SJCRH30 (cell line): ENCODE measurements around the gene ALDH1A1. TPM values are rescaled to one million over a fixed set of nuclear protein-coding genes. Genes with fewer than 3 reads are reported as not detected.

ENCODE experiments used
- DNase-seq, 2 experiments: peaks; one replicate each; pipeline ENCODE4 v3.0.0-alpha.2; 2015 to 2020
- H3K27ac ChIP-seq: fragments of 250-450 bp; sonication (Bioruptor Pico); 2 replicates; pipeline ENCODE4 v1.5.1; 2020; ENCODE audit warnings: mild to moderate bottlenecking, moderate library complexity
- H3K27me3 ChIP-seq: fragments of 250-450 bp; sonication (Bioruptor Pico); 2 replicates; pipeline ENCODE4 v1.5.1; 2020; ENCODE audit warnings: mild to moderate bottlenecking, moderate library complexity
- H3K36me3 ChIP-seq: fragments of 250-450 bp; sonication (Bioruptor Pico); 2 replicates; pipeline ENCODE4 v1.5.1; 2020; ENCODE audit warnings: mild to moderate bottlenecking, moderate library complexity
- H3K4me1 ChIP-seq: fragments of 250-450 bp; sonication (Bioruptor Pico); 2 replicates; pipeline ENCODE4 v1.5.1; 2020; ENCODE audit warnings: mild to moderate bottlenecking, moderate library complexity
- H3K4me3 ChIP-seq: fragments of 250-450 bp; sonication (Bioruptor Pico); 2 replicates; pipeline ENCODE4 v1.5.1; 2020; ENCODE audit warnings: mild to moderate bottlenecking, moderate library complexity
- H3K9me3 ChIP-seq: fragments of 250-450 bp; sonication (Bioruptor Pico); replicated peaks from 2 replicates; pipeline ENCODE4 v1.5.1; 2020; ENCODE audit warnings: mild to moderate bottlenecking, moderate library complexity
- total RNA-seq: library from RNA; depleted of rRNA; stranded (reverse); fragments of >200 nt; shearing (Covaris generic); gene quantifications from 2 replicates; pipeline ENCODE4 v1.2.3, GENCODE V29; 2014

ALDH1A1 gene
- total RNA-seq, 1 experiment from 2014 or later: 1.0 TPM

GRCh38 chr9:72925126-72925789, 27.6 kb downstream of the ALDH1A1 start:
- Histone ChIP-seq H3K36me3 (no peaks in the 10 kb centered on the region), H3K4me3 (no peak overlapping the region), H3K9me3 (no peaks in the 10 kb centered on the region), H3K4me1 (no peaks in the 10 kb centered on the region), H3K27ac (no peak overlapping the region), H3K27me3 (no peaks in the 10 kb centered on the region)
- DNase-seq: peak in 1 of 2 experiments; percentile 14

DNA sequence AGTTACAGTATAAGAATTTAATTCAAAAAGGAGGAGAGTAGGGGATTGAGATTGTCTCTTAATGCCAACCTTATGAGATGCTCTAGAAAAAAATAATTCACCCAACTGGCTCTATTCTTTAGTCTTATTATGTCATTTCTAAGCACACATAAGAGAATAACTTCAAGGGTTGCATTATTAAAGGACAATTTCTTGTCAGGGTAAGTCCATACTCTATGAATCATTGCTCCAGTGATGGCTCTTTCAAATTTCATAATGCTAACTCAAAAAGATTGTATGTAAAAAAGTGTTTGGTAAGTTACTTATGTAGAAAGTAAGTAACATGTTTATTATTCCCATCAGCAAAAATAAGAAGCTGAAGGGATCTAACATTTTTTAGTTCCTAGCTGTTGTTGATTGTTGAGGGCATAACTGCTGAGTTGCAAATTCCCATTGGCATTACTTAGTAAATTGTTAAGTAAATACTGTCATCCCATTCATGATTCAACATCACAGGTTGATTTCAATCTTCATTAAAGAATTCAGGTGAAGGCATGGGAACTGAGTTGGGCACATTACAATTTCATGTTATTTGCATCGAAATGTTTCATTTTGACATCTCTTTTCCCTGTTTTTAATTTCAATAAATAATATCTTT, 28.6 kb downstream of the ALDH1A1 start:
- no peak for DNase-seq
- H3K4me1 ChIP-seq: no peaks in the 10 kb centered on the region
- no peaks in the 10 kb centered on the region for H3K36me3 ChIP-seq
- H3K27me3 ChIP-seq: no peaks in the 10 kb centered on the region
- no peaks in the 10 kb centered on the region for H3K9me3 ChIP-seq
- no peak overlapping the region for H3K4me3 ChIP-seq
- no peak overlapping the region for H3K27ac ChIP-seq

DNA sequence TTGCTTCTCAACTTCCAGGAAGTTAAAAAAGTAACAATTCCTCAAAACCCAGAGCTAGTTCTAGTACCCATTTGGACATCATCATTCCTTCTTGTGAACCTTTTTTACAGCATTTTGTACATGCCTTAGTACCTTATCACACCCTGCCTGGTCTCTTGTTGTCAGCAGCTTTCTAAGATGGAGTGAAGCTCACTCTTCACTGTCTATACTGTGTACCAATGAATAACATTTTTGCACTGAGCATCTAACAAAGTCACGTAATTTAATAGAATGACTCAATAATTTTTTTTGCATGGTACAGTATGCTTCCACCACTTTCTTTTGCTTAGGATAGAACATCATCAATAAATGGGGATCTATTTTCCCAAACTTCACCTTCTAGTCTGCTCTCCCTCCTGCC, 29.8 kb downstream of the ALDH1A1 start:
- no peak for DNase-seq
- no peaks in the 10 kb centered on the region for H3K4me1 ChIP-seq
- H3K4me3 ChIP-seq: no peak overlapping the region
- H3K27me3 ChIP-seq: no peaks in the 10 kb centered on the region; the same call in 1 of the 2 replicates
- no peak overlapping the region for H3K27ac ChIP-seq
- no peaks in the 10 kb centered on the region for H3K36me3 ChIP-seq
- no peaks in the 10 kb centered on the region for H3K9me3 ChIP-seq

GRCh38 chr9:72921888-72922654, 30.8 kb downstream of the ALDH1A1 start:
- Histone ChIP-seq H3K4me1 (no peaks in the 10 kb centered on the region), H3K27me3 (peaks cover 5% of the 10 kb centered on the region; the same call in 1 of the 2 replicates), H3K4me3 (no peak overlapping the region), H3K27ac (no peak overlapping the region), H3K9me3 (no peaks in the 10 kb centered on the region), H3K36me3 (no peaks in the 10 kb centered on the region)
- no peak for DNase-seq

- DNase-seq: no peak
- Histone ChIP-seq H3K4me1 (no peaks in the 10 kb centered on the region), H3K27ac (no peak overlapping the region), H3K4me3 (no peak overlapping the region), H3K9me3 (no peaks in the 10 kb centered on the region), H3K27me3 (peaks cover 5% of the 10 kb centered on the region; the same call in 1 of the 2 replicates), H3K36me3 (no peaks in the 10 kb centered on the region)
These were observed 33.5 kb downstream of the ALDH1A1 start for GRCh38 chr9:72919246-72919945.

GRCh38 chr9:72917892-72918509, 34.9 kb downstream of the ALDH1A1 start:
- peaks cover 5% of the 10 kb centered on the region; the same call in 1 of the 2 replicates for H3K27me3 ChIP-seq
- no peaks in the 10 kb centered on the region for H3K9me3 ChIP-seq
- no peaks in the 10 kb centered on the region for H3K4me1 ChIP-seq
- no peak overlapping the region for H3K27ac ChIP-seq
- no peak overlapping the region for H3K4me3 ChIP-seq
- no peak for DNase-seq
- H3K36me3 ChIP-seq: no peaks in the 10 kb centered on the region

DNA sequence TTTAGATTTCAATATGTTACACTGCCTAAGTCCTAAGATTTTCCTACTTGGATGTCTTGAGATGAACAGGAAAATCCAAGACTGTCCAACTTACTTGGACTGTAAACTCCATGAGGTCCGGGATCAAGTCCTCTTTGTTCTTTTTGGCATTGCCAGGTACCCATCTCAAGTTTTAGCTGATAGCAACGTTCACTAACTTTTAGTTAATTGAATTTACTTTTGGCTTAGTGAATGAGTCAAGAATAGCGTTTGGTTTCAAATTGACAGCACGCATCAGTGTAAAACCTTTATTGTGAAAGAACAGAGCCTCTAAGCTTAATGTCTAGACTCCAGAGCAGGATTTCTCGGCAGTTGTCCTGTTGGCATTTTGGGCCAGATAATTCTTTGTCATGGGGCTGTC, 37.2 kb downstream of the ALDH1A1 start:
- no peaks in the 10 kb centered on the region for H3K36me3 ChIP-seq
- H3K9me3 ChIP-seq: no peaks in the 10 kb centered on the region
- H3K4me1 ChIP-seq: no peaks in the 10 kb centered on the region
- H3K27me3 ChIP-seq: peaks cover 5% of the 10 kb centered on the region; the same call in 1 of the 2 replicates
- H3K4me3 ChIP-seq: no peak overlapping the region
- H3K27ac ChIP-seq: no peak overlapping the region
- DNase-seq: no peak

- no peaks in the 10 kb centered on the region for H3K36me3 ChIP-seq
- no peaks in the 10 kb centered on the region for H3K9me3 ChIP-seq
- no peak overlapping the region for H3K4me3 ChIP-seq
- no peak overlapping the region for H3K27ac ChIP-seq
- peaks cover 5% of the 10 kb centered on the region; the same call in 1 of the 2 replicates for H3K27me3 ChIP-seq
- no peaks in the 10 kb centered on the region for H3K4me1 ChIP-seq
- DNase-seq: no peak
These were observed 38.1 kb downstream of the ALDH1A1 start for GRCh38 chr9:72914750-72915149.

DNA sequence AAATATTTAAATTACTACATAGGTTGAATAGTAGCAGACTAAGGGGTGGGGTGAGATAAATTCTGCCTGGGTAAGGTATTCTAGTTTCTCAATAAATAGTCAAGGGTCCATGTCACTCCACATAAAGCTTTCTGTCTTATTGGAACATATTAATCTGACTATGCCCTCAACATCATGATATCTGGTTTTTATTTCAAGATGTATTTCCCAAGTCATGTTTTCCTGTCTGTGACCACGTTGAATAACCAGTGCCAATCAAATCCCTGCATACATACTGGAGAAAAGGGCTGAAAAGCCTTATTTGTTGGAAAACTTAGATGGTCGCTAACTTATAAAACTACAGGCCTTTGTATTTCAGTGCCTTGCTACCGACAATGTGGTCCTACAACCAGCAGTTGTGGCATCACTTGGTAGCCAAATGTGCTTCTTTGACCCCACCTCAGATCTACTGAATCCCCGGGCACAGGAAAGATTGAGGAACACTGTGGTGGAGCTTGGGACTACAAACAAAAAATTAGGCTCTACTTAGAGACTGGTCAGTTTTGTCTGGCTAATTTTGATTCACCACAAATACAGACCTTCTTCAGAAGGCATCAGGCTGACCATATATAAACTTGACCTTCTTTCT, 39.4 kb downstream of the ALDH1A1 start:
- H3K4me1 ChIP-seq: no peaks in the 10 kb centered on the region
- H3K4me3 ChIP-seq: no peak overlapping the region
- H3K36me3 ChIP-seq: no peaks in the 10 kb centered on the region
- H3K9me3 ChIP-seq: no peaks in the 10 kb centered on the region
- H3K27ac ChIP-seq: no peak overlapping the region
- peaks cover 5% of the 10 kb centered on the region; the same call in 1 of the 2 replicates for H3K27me3 ChIP-seq
- no peak for DNase-seq

- peaks cover 2% of the 10 kb centered on the region; the same call in 1 of the 2 replicates for H3K27me3 ChIP-seq
- H3K27ac ChIP-seq: no peak overlapping the region
- no peak overlapping the region for H3K4me3 ChIP-seq
- no peak for DNase-seq
- H3K4me1 ChIP-seq: no peaks in the 10 kb centered on the region
- no peaks in the 10 kb centered on the region for H3K9me3 ChIP-seq
- H3K36me3 ChIP-seq: no peaks in the 10 kb centered on the region
These were observed 40.1 kb downstream of the ALDH1A1 start for GRCh38 chr9:72912476-72913381.

DNA sequence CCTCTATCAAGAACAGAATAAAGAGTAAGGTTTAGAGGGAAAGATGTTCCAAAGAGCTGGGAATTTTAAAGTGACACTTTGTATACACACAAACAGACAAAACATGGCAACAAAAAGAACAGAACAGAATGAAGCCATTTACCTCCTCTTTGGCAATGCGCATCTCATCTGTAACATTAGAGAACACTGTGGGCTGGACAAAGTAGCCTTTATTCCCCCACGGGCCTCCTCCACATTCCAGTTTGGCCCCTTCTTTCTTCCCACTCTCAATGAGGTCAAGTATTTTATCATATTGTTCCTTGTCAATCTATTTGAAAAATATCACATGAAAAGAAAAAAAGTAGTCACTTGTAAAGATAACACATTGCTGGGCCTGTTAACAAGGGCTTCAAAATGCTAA, 41.0 kb downstream of the ALDH1A1 start:
- Histone ChIP-seq H3K4me1 (no peaks in the 10 kb centered on the region), H3K9me3 (no peaks in the 10 kb centered on the region), H3K27ac (no peak overlapping the region), H3K27me3 (no peaks in the 10 kb centered on the region), H3K36me3 (no peaks in the 10 kb centered on the region), H3K4me3 (no peak overlapping the region)
- DNase-seq: no peak

DNA sequence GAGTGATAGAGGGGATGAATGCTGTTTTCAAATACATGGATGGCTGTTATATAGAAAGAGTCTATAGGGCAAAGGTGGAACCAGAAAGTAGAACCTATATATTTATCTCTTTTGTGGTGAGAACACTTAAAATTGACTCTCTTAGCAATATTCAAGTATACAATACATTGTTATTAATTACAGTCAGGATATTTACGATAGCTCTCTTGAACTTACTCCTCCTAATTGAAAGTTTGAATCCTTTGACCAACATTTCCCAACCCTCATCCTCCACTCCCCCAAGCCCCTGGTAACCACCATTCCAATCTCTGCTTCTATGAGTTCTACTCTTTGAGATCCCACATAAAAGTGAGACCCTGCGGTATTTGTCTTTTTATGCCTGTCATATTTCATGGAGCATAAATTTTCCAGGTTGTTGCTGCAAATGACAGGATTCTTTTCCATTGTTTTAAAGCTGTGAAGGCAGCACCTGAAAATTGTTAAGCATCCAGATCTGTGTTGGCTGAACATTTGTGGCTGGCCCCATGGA, 41.5 kb downstream of the ALDH1A1 start:
- no peak for DNase-seq
- H3K27me3 ChIP-seq: no peaks in the 10 kb centered on the region
- H3K4me1 ChIP-seq: no peaks in the 10 kb centered on the region
- H3K9me3 ChIP-seq: no peaks in the 10 kb centered on the region
- no peak overlapping the region for H3K4me3 ChIP-seq
- H3K27ac ChIP-seq: no peak overlapping the region
- H3K36me3 ChIP-seq: no peaks in the 10 kb centered on the region

GRCh38 chr9:72909428-72909827, 43.4 kb downstream of the ALDH1A1 start:
- Histone ChIP-seq H3K36me3 (no peaks in the 10 kb centered on the region), H3K9me3 (no peaks in the 10 kb centered on the region), H3K27ac (no peak overlapping the region), H3K4me1 (no peaks in the 10 kb centered on the region), H3K27me3 (no peaks in the 10 kb centered on the region), H3K4me3 (no peak overlapping the region)
- DNase-seq: no peak
